NCI-H226 (cell line): Measurements from ENCODE around the gene KMO.

ENCODE experiments used
- DNase-seq: peaks from one replicate; pipeline ENCODE4 v3.0.0-alpha.2; 2015

KMO gene

GRCh38 chr1:241631674-241632073 is 99.5 kb downstream of the KMO start:
- no peak for DNase-seq

DNA sequence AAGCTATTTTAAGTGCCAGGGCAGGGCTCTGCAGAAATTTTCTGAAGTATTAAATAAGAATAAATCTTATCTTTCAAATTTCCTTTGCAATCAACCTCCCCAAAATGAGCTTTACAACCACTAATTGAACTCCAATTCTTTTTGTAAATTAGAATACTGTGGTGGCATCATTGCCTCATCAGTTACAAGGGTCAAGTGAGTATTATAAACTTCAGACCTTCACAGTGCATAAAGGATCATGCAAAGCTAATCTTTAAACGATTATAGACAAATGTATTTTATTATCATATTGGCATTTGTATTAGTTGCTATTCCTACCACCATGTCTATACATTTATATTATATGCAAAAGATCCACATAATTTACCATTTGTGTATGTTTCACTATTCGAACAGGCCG is 100.8 kb downstream of the KMO start:
- no peak for DNase-seq

DNA sequence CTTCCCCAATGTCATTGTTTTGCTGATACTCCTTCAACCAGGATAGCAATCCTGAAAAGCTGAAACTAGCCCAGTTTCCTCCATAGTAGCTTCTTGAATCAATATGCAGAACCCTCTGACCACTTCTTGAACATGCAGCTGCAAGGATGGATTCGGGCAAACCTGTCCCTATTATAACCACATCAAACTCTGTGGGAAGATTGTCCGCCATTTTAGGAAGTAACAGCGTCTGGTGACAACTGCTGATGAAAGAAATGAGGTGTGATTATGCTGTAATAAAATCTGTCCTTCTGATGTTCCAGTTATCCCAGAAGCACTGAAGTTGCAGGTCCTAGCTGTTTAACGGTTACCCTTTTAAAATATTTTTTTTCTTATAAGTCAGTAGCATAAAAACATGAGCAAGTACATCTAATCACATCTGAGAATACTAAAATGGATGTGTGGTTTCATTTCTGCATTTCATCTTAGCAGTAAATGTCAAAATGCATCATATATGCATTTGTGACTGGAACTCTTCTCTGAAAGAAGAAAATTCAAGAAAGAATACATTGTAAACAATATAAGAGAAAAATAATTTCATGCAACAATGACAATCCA is 103.5 kb downstream of the KMO start:
- no peak for DNase-seq

DNA sequence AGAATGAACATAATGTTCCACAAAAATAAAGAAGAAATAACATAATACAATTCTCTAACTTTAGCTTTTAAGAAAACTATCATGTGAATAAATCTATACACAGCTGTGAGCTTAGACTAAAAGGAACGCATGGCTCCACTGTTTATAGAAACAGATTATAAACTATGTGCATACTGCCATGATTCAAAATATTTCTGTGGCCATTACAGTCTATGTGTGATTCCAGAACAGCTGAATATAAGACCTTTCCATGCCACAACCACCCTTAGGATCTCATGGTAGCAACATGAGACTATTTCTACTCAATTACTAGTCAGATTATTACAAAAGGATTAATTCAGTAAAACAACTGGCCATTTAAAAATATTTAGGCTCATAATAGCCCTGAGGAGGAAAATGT is 104.1 kb downstream of the KMO start:
- no peak for DNase-seq

- no peak for DNase-seq
Observed at GRCh38 chr1:241637046-241637590, 104.9 kb downstream of the KMO start.

DNA sequence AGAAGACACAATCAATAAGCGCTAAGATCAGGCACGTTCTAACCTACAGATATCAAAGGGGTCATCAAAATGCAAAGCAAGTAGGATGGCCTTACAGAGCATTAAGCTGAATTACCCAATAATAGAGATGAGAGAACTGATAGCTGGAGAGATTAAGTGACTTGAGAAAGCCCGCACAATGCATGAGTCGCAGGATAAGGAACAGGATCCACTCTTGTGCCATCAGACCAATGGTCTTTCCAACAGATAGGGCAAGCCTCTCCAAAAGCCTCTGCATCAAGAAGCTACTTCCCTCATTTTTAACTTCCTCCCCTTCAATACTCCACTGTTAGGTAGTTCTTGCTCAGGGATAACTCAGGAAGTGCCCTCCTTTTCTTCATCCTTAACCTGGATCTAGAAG is 105.4 kb downstream of the KMO start:
- no peak for DNase-seq

GRCh38 chr1:241638099-241638682 is 106.0 kb downstream of the KMO start:
- no peak for DNase-seq

- DNase-seq: no peak
Observed at GRCh38 chr1:241638909-241639622, 106.9 kb downstream of the KMO start.

GRCh38 chr1:241639623-241640148 is 107.5 kb downstream of the KMO start:
- DNase-seq: no peak

DNA sequence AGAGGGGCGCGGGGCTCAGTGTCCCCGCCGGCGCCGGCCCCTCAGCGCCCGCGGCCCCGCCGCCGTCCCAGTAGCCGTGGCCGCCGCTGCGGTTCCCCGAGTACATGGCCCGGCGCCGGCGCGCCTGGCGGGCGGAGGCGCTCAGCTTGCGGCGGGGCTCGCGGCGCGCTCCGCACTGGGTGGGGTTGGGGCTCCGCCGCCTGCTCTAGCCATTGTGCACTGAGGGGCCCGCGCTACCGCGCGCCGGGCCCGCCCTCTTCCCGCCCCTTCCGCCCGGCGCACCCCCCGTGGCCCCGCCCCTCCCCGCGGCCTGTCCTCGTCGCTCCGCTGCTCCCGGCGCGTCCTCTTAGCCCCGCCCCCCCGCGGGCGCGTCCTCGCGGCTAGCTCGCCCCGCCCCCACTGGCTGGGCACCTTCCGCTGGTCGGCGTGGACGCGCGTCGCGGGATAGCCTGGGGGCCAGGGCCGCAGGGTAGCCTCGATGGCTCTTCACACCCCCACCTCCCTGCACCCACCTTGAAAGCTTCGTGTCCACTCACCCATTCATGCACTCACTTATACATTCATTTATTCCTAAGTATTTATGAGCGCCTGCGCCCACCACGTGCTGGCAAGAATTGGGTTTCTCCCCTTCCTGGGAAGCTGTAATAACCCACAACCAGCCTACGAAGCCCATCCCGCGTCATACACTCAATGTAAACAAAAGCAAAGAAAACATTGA is 108.1 kb downstream of the KMO start, which contains the start of the genes CHML and OPN3:
Gene CHML (minus strand): TSS at position 221 of the 718 bp plus-strand sequence. CDS start 4,603 bp downstream, outside the sequence.
Gene OPN3 (minus strand): TSS at position 221 of the 718 bp plus-strand sequence. CDS start 115 bp downstream, at position 106.
- peak; percentile 53 for DNase-seq

GRCh38 chr1:241640867-241641622 is 108.9 kb downstream of the KMO start:
- DNase-seq: no peak

DNA sequence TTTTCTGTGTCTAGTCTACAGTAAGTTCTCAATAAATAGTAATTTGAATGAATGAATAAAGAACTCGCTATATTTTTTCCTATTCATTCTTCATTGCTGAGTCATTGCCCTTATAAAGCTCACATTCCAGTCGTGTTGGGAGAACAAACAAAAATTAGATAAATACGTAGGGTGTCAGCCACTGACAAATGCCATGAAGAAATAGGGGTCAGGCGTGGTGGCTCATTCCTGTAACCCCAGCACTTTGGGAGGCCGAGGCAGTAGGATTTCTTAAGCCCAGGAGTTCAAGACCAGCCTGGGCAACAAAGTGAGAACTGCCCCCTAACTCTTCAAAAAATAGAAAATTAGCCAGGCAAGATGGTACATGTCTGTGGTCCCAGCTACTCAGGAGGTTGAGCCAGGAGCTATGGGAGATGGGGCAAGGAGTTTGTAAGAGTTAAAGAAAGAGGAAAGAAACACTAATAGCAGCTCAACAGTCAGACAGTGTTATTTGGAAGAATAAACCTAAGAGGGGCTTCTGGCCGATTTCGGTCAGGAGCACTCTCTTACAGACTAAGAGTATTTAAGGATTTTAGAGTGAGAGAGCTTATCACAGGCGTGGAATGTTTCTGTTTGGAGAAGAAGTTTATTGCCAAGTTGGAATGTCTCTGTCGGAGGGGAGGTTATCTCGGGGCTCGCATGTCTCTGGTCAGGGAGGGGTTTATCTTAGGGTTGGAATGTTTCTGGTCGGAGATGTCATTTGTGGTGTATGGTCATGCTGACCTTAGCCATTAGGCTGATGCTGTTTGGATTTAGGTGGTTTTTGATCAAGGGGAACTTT is 109.8 kb downstream of the KMO start:
- peak; percentile 60 for DNase-seq

GRCh38 chr1:241642593-241642944 is 110.4 kb downstream of the KMO start:
- no peak for DNase-seq

DNA sequence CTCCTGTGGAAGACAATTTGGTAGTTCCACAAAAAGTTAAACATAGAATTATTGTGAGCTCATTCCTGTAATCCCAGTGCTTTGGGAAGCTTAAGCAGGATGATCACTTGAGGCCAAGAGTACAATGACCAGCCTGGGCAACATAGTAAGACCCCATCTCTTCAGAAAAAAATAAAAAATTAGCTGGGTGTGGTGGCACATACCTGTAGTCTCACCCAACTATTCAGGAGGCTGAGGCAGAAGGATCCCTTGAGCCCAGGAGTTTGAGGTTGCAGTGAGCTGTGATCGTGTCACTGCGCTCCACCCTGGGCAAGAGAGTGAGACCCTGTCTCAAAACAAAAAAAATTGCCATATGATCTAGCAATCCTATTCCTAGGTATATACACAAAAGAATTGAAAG is 112.1 kb downstream of the KMO start:
- DNase-seq: no peak

DNA sequence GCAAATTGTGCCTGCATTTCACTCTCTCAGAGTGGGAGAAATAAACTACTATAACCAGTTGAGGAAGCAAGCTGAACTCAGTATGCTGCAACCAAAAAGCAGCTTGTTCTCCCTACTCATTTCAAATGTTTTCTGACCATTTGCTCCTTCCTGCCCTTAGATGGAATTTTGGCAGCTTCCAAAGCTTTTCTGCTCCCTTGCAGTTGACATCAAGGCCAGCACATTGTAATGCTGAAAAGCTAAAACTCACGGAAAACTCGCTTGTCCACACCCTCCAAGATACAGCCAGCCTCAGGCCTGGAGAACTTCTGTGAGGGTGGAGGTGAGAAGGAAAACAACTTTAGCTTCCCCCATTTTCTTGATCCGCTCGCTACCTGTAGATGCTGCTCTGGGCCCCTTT is 113.0 kb downstream of the KMO start:
- no peak for DNase-seq
